ENCODE measurements around the gene TYW3.

DNA sequence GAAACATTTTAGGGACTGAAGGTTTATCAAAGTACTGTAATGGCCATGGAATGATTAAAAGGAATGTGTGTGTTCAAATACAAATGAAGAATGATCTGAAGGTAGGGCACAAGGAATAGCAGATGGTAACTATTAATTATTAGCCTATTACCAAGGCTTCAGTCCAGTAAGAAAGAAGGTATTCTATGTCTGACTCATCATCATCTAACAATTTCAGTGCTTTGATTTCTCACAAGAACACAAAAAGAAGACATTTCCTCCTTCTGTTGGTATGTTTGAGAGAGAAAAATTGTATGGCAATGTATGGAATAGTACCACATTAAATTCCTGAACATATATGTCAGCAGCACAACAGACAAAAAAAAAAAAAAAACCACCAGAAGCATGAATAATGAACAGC, 57.5 kb downstream of the TYW3 start:
- TF ChIP-seq TAF1 (IDR thresholded peaks at IDR 0.05; ENCODE audit: low read depth, low read length) (no peak), POLR2A (IDR thresholded peaks at IDR 0.05; ENCODE audit: low read depth, low read length) (no peak), POLR2AphosphoS5 (IDR thresholded peaks at IDR 0.05; ENCODE audit: low read depth, low read length) (no peak), SPI1 (IDR thresholded peaks at IDR 0.05; ENCODE audit: low read depth, low read length) (no peak), PAX5 (IDR thresholded peaks at IDR 0.05; ENCODE audit: insufficient read depth, low read length, severe bottlenecking) (no peak), POU2F2 (IDR thresholded peaks at IDR 0.05; ENCODE audit: low read depth, low read length) (no peak)
